NCI-H2081 treated with DMSO at 0.1 percent for 48 hours (cell line): ENCODE measurements around the gene HNRNPL.
"Not testable (repeated sequence)": the region's sequence is repeated elsewhere in the genome, so short reads cannot be mapped to it uniquely, and the experiment has no call there.

Experiments used
- DNase-seq: peaks from one replicate; lab custom pipeline; 2025; lab: John Stamatoyannopoulos, UW

HNRNPL gene

GRCh38 chr19:38801359-38802095 is 48.3 kb downstream of the HNRNPL start:
- no peak for DNase-seq

- no peak for DNase-seq
Observed at GRCh38 chr19:38800577-38801347, 49.0 kb downstream of the HNRNPL start.

DNA sequence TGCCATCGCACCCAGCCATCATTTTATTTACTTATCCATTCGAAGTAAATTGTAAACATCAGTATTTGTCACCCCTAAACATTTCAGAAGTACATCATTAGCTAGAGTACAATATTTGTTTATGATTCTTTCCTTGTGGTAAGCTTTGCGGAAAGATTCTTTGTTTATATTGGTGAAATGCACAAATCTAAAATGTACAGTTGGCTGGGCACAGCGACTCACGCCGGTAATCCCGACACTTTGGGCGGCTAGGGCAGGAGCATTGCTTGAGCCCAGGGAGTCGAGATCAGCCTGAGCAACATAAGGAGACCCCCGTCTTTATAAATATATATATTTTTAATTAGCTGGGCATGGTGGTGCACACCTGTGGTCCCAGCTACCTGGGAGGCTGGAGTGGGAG is 50.7 kb downstream of the HNRNPL start:
- DNase-seq, result no peak

DNA sequence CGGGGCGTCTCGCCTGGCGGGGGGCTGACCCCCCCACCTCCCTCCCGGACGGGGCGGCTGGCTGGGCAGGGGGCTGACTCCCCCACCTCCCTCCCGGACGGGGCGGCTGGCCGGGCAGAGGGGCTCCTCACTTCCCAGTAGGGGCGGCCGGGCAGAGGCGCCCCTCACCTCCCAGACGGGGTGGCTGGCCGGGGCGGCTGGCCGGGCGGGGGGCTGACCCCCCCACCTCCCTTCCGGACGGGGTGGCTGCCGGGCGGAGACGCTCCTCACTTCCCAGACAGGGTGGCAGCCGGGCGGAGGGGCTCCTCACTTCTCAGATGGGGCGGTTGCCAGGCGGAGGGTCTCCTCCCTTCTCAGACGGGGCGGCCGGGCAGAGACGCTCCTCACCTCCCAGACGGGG is 52.0 kb downstream of the HNRNPL start:
- not testable (repeated sequence) for DNase-seq

DNA sequence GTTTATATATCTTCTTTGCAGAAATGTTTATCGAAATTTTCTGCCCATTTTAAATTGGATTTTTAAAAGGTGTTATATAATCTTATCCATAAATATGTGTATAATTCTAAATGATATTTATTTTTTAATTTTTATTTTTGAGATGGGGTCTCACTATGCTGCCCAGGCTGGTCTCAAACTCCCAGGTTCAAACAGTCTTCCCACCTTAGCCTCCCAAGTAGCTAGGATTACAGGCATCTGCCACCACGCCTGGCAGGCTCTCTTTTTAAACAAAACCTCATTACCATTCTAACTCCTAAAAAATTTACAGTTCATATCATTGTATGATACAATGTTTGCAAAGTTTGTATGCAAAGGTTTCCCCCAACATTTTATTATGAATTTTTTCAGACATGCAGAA is 53.6 kb downstream of the HNRNPL start:
- DNase-seq, result no peak

DNA sequence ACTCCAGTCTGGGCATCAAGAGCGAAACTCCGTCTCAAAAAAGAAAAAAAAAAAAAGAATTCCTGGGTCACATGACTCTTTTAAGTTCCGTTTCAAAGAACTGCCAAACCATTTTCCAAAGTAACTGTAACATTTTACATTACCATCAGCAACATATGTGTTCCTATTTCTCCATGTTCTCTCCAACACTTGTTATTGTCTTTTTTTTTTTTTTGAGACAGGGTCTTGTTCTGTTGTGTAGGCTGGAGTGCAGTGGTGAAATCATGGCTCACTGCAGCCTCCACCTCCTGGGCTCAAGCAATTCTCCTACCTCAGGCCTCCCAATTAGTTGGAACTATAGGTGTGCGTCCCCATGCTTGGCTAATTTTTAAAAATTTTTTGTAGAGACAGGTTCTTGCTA is 54.2 kb downstream of the HNRNPL start:
- no peak for DNase-seq

- no peak for DNase-seq
Observed at GRCh38 chr19:38793671-38794070, 56.1 kb downstream of the HNRNPL start.

GRCh38 chr19:38793177-38793576 is 56.6 kb downstream of the HNRNPL start:
- DNase-seq, result no peak

DNA sequence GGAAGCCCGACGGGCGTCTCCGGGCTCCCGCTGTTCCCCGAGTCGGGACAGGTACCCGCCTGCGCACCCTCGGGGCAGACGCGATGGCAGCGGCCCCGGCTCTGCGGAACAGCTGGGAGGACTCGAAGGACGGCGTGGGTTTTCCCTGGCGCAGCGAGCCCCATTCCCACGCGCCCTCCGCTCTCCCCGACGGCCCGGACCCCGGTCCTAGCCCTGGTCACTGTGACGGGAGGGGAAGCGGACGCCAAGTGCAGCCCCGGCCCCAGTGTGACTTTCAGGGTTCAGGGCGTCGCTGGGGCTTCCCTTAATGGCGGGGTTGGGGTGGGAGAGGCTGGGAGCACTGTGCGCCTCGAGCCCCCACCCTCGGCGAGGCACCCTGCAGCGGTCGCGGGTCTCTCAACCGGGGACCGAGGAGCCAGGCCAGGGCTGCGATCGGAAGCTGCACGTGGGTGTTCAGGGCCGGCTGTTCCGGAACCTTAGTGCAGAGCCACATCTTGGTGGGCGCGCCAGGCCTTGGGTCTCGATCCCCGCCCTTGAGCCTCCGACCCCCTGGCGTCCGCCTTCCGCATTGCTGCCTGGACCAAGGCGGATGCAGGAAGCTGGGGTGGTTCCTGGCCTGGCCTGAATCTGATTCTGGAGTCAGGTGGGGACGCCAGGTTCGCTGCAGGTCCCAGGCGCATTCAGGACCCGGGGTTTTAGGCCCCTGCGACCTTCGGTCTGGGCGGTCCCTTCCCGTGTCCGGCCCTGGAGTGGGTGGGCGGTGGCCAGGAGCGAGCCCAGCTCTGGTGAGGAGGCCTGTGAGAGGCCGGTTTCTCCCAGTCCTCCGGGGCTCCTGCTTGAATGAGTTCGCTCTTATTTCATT is 57.3 kb downstream of the HNRNPL start:
- DNase-seq, result no peak

GRCh38 chr19:38791451-38792064 is 58.2 kb downstream of the HNRNPL start:
- not testable (repeated sequence) for DNase-seq

- not testable (repeated sequence) for DNase-seq
Observed at GRCh38 chr19:38790507-38791403, 59.0 kb downstream of the HNRNPL start.

GRCh38 chr19:38788478-38789243 is 61.1 kb downstream of the HNRNPL start, which contains the start of gene LGALS7B:
Gene LGALS7B (plus strand): TSS chr19:38789200. CDS start chr19:38789227, 27 bp downstream.
- no peak for DNase-seq

GRCh38 chr19:38786572-38787265 is 63.1 kb downstream of the HNRNPL start:
- no peak for DNase-seq
